Fibroblast of the aortic adventitia (primary cell): ENCODE measurements around the gene OBSCN. TPM values are rescaled to one million over a fixed set of nuclear protein-coding genes. Genes with fewer than 3 reads are reported as not detected.

Source experiments
- DNase-seq: peaks from one replicate; pipeline ENCODE4 v3.0.0-alpha.2; 2010; ENCODE audit warnings: low read depth
- H3K4me3 ChIP-seq: 2 replicates; pipeline ENCODE4 v1.5.1; 2011; ENCODE audit warnings: low read depth, mild to moderate bottlenecking, control low read depth, low read length, moderate library complexity
- total RNA-seq: library from RNA; depleted of rRNA; stranded (reverse); fragments of >200 nt; gene quantifications from 2 replicates; pipeline ENCODE4 v1.2.3, GENCODE V29; 2012; ENCODE audit warnings: low replicate concordance
- TF ChIP-seq, protein P1 (sequence below): IDR thresholded peaks from 2 replicates; pipeline ENCODE4 v1.5.1; 2011; ENCODE audit warnings: mild to moderate bottlenecking, low read length, control low read depth, inconsistent platforms; ENCODE audit not compliant: insufficient read depth

The OBSCN gene
- total RNA-seq, 1 donor: 0.99 TPM

DNA sequence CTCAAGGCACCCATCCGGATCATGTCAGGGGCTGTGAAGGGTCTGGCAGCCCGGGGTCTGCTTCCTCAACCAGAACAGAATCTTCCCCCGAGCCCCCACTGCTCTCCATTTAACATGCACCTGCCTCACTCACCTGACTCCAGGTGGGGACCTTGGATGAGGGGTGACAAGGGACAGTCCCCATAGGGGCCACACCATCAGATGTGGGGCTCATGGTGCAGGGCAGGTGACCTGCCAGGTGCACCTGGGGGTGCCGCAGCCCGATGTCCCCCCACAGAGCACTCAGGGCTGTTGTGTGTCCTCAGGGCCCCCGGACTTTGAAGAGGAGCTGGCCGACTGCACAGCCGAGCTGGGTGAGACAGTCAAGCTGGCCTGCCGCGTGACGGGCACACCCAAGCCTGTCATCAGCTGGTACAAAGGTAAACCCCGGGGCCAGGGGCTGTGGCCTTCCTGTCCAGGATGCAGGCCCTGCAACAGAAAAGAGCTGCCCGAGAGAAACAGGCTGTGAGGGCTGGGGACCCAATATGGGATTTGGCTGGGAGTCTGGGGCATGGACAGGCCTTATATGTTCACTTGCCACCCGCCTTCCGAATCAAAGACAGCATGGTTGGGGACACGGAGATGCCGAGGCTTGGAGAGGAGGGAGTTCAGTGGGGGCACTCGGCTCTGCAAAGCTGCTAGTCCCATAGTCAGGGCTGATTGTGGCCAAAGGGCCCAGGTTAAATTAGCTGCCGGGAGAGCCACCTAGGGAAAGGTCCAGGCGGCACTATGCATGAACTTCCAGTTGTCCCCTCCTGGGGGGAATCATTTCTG, 134.2 kb downstream of the OBSCN start:
- H3K4me3 ChIP-seq: no peak overlapping the region
- TF ChIP-seq, protein P1, sequence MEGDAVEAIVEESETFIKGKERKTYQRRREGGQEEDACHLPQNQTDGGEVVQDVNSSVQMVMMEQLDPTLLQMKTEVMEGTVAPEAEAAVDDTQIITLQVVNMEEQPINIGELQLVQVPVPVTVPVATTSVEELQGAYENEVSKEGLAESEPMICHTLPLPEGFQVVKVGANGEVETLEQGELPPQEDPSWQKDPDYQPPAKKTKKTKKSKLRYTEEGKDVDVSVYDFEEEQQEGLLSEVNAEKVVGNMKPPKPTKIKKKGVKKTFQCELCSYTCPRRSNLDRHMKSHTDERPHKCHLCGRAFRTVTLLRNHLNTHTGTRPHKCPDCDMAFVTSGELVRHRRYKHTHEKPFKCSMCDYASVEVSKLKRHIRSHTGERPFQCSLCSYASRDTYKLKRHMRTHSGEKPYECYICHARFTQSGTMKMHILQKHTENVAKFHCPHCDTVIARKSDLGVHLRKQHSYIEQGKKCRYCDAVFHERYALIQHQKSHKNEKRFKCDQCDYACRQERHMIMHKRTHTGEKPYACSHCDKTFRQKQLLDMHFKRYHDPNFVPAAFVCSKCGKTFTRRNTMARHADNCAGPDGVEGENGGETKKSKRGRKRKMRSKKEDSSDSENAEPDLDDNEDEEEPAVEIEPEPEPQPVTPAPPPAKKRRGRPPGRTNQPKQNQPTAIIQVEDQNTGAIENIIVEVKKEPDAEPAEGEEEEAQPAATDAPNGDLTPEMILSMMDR: no peak
- no peak for DNase-seq

DNA sequence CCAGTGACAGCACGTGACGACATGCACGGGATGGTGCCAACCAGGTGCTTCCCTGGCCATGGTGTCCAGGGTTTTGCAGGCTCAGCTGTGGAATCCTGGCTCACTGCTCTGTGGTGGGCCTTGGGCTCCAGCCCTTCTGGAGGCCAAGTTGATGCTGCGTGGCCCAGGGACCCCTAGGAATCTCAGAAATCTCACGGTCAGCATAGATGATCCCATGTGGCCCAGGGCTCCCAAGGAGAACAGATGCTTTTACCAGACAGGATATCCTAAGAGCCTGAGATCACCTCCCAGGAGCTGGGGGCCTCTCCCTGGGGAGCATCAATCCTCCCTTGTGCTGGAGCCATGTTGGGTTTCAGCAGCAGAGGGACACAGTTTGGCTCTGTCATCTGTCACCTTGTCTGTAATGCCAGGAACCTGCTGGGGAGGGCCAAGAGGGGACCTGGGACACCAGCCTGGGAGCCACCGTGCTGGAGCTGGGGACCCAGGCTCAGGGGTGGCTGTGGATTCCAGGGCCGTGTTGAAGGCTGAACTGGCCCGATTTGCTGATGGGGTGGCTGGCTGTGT, 134.9 kb downstream of the OBSCN start:
- TF ChIP-seq, protein P1: no peak
- no peak for DNase-seq
- H3K4me3 ChIP-seq: no peak overlapping the region

DNA sequence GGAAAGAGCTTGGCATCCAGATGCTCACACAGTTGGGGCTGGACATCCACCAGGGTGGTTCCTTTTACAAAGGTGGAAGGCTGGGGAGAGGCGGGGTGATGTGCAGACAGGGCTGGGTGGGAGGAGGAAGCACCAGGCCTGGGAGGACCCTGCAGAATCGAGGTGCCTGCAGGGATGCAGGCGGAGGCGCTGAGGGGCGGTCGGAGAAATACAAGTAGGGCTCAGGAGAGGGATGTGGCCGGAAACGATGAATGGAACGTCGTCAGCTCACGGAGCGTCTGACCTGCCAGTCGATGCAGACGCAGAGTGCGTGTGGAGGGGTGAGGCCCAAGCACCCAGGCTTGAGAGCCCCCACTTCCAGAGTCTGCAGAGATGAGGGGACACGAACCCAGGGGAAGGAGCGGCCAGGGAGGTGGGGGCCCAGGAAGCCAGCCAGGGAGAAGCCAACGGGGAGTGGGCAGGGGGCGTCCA, 135.4 kb downstream of the OBSCN start:
- TF ChIP-seq, protein P1: no peak
- DNase-seq: no peak
- H3K4me3 ChIP-seq: no peak overlapping the region

DNA sequence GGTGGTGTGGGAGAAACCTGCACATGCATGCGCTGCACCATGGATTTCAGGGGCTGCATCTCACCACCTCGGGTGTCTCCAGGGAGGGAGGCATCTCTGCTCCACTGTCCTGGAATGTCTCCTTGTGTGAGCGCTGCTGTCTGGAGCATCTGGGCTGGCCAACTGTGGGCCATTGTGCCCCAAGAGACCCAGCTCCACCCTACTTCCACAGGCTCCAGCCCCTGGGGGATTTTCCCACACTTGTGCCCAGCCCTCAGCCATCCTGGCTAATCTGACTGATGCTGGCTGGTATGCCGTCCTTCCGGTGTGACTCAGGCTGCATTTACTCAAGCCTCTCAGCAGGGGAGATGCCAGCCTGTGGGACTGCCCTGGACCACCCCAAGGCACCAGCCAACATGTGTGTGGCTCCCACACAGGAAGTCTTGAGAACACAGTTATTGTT, 136.8 kb downstream of the OBSCN start:
- TF ChIP-seq, protein P1: no peak
- DNase-seq: no peak

DNA sequence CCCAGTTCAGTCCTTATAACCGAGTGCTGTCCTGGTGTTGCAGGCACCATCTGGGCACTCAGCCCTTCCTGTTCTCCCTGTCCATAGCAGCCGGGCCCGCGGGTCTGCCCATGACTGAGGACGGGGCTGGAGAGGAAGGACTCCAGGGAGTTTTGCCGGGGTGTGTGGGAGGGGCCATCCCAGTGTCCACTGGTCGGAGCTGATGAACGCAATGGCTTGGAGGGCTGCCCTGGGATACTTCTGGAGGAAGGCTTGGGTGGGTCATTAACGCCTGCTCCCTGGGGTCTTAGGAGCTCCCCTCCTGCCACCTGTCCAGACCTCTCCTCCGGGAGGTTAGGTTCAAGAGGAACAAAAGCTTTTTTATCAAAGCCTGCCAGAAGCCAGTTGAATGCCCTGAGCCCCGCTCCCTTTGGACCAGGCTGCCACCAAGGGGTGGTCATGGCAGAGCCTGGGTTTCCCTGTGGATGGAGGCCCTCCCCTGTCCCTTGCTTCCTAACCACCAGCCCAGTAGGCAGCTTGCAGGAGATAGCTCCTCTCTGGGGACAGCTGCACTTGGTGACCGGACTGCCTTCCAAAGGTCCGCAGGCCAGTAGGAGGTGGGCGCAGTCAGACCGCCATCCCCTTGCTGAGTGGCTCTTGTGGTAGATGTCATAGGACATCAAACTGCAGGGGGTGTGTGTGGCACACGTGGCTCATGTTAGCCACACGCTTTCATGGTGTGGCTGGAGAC, 137.5 kb downstream of the OBSCN start:
- no peak for DNase-seq
- no peak overlapping the region for H3K4me3 ChIP-seq
- TF ChIP-seq, protein P1: no peak

More for the DNA sequence above, 136.8 kb downstream of the OBSCN start:
- no peak overlapping the region for H3K4me3 ChIP-seq

DNA sequence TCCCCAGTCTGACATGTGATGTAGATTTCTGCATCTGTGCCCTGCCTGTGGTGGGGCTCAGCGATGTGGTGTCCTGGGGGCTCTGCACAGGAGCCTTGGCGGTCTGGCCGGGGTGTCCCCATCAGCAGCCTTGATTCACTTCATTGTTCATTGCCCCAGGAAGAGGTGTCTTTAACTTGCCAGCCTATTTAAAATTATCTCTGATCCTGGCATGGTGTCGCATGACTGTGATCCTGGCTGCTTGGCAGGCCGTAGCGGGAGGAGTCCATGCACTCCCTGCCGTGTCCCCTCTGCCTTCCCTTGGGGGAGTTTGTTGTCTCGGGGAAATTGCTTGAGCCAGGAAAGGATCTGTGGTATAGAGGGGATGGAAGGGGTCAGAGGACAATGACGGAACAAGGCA, 138.9 kb downstream of the OBSCN start:
- no peak for DNase-seq
- TF ChIP-seq, protein P1: no peak
- H3K4me3 ChIP-seq: no peak overlapping the region
